ENCODE measurements around the gene TOX4.
"Not testable (repeated sequence)": the region's sequence is repeated elsewhere in the genome, so short reads cannot be mapped to it uniquely, and the experiment has no call there.

TOX4 gene

DNA sequence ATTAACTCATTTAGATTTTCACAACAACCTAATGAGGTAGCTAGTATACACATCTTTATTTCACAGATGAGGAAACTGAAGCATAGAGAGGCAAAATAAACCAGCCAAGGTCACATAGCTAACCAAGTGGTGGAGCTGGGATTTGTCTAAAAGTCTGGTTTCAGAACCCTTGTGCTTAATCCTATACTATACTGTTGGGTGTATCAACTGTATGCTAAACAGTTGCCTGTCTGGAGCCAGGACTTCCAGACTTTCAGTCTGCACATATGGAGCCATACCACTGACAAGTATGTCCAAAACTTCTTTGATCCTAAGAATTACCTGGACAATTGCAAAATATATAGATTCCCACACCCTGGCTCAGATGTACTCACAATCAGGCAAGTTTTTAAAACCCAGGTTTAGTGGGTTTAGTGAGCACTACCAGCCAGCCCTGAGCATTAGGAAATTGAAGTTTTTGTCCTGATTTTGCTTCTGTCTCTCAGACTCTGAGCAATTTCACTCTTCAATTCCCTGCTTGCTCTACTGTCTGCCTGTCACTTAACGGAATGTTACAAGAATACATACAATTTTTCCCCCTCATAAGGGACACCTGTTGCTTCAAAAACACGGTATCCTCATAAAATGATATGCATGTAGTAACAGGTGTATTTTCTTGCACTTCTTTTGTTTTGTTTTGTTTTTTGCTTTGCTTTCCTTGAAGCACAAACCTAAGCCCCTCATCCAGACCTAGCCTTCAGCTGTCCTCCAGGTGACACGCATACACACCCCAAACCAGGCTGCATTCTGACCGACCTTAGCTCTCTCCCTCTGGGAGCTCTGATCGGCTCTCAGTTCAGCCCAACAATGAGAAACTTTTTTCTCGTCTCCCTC is 58.8 kb downstream of the TOX4 start:
- no peak for DNase-seq

DNA sequence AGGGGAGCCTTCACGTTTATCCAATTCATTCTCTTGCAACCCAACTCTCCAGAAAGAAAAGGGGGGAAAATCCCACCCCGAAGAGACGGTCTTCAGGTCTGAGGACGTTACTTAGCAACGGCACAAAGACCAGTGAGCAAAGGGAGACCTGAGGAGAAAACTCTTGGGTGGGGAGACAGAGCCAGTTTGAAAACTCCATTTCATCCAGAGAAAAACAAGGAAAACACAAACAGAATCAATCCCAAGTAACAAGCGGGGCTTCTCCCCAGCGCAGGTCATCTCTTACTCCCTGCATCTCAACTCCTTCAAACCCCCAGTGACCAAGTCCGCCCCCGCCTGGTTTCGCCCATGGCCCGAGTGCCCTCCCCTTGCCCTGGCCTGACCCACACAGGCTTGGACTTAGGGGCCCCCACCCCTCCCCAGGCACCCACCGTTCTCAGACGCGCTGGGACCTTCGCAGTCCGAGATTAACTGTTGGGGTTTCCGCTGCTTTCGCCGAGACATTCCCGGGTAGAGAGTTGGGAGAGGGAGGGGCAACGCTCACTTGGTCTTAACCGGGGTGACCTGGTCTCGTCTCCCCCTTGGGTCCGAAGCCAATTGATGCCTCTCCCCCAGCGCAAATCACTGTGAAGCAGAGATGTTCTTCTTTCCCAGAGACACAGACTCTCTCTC is 59.6 kb downstream of the TOX4 start:
- no peak for DNase-seq

DNA sequence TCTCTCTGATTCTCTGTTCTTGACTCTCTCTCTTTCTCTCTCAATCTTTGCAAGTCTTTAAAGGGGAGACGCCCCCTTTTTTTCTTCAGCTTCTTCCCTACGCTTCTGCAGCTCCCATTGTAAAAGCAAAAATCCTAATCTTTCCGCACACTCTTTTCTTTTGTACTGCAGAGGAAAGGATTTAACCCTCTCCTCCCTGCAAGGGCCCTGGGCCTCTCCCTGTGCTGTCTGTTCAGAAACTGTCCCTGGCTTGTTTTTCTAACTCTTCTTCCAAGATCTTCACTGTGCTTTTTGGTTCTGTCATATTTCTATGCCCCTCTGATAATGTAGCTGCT is 60.1 kb downstream of the TOX4 start:
- no peak for DNase-seq

DNA sequence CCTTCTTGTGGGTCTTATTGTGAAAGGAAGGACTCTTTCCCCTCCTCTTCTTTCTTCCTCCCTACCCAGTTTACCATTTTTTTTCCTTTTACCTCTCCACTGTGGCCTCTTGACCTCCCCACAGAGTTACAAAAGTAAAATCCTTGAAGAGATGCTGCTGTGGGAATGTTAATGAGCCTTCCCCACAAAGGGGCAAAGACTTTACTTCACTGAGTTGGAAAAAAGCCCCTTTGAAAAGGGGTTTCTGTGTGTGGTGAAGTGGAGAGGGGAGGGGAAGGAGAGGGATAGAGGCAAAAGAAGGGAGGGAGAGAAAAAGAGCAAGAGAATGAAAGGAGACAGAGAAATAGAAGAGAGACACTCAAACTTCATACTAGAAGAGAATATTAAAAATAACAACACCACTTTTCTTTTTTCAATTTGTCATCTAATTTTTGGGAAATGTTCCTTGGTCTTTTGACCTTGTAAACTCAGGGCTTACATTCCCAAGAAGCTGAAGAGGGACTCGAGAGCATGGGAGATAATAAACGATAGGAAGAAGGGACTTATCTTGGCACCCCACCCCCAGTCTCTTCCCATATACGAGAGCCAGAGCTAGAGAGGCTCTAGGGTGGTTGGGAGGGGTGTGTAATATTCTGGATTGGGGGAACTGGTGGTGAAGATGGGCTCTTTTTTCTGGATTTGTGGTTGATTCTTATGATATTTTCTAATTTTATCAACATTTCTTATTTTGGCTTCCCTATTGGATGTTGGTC is 62.4 kb downstream of the TOX4 start:
- no peak for DNase-seq

DNA sequence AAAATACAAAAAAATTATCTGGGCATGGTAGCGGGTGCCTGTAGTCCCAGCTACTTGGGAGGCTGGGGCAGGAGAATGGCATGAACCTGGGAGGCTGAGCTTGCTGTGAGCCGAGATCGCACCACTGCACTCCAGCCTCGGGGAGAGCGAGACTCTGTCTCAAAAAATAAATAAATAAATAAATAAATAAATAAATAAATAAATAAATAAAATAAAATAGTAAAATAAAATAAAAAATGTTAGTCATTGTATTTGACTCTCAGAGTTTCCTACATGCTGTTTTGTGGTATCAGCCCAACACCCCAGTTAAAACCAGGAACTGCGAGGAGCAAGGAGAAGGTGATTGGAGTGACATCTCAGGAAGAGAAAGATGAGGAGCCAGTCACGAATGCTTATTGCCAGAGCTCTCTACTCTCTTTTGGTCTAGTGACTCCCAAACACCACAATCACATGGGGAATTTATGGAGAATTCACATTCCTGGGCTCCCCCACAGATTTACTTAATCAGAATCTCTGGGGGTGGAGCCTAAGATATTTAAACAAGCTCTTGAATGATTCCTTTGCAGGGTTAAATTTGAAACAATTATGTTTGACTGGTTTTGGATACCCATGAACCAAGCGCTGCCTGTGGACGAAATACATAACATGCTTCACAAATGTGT is 64.5 kb downstream of the TOX4 start:
- DNase-seq: no peak

DNA sequence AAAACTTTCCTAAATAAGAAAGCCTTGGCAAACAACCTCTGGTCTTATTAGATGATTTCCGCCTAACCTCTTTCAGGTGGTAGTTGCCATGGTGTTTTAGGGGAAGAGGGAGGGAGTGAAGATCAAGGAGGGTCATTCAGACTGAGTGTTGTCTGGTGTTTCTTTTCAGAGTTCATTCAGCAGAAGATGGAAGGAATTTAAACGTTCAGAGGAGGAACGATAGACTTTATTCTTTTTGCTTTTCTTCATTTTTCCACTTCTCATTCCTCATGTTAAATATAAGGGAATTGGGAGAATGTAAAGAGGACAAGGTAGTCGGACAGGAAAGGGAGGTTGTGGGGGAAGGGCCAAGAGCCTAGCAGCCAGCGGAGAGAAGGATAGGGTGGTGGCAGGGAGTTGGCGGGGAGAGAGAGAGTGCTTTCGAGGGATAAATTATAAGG is 66.5 kb downstream of the TOX4 start:
- no peak for DNase-seq

DNA sequence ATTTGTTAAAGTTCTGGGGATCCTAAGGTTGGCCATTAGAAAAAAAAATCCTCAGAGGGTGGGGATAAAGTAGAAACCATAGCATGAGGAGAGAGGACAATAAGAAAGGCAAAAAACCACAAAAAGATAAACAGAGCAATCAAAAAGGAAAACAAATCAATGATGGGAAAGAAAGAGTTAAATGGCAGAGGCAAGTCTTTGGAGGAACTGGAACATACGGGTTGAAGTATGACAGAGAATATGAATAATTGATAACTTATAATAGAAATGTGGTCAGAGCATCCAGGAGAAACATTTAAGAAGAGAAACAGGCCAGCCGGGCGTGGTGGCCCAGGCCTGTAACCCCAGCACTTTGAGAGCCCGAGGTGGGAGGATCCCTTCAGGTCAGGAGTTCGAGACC is 67.0 kb downstream of the TOX4 start:
- DNase-seq: no peak

DNA sequence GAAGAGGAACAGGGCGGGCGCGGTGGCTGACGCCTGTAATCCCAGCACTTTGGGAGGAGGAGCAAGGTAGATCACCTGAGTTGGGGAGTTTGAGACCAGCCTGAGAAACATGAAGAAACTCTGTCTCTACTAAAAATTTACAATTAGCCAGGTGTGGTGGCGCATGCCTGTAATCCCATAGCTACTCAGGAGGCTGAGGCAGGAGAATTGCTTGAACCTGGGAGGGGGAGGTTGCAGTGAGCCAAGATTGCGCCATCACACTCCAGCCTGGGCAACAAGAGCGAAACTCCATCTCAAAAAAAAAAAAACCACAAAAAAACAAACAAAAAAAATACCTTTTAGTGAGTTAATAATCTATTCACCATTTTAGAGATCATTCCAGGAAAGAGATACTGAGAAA is 67.6 kb downstream of the TOX4 start:
- DNase-seq: not testable (repeated sequence)
